ENCODE data around the gene SKIC2.
"Not testable (repeated sequence)": the region's sequence is repeated elsewhere in the genome, so short reads cannot be mapped to it uniquely, and the experiment has no call there.

SKIC2 gene

GRCh38 chr6:32004864-32005537 lies 46.0 kb downstream of the SKIC2 start:
- not testable (repeated sequence) for DNase-seq (ENCODE audit: low spot score)

- DNase-seq (ENCODE audit: low spot score): not testable (repeated sequence)
Observed at GRCh38 chr6:32005538-32005880, 46.5 kb downstream of the SKIC2 start.

- DNase-seq (ENCODE audit: low spot score): not testable (repeated sequence)
Observed at GRCh38 chr6:32005991-32006529, 47.1 kb downstream of the SKIC2 start.

GRCh38 chr6:32007086-32007485 lies 48.1 kb downstream of the SKIC2 start:
- DNase-seq (ENCODE audit: low spot score): not testable (repeated sequence)

- DNase-seq (ENCODE audit: low spot score): not testable (repeated sequence)
Observed at GRCh38 chr6:32008037-32008436, 49.1 kb downstream of the SKIC2 start.

- DNase-seq (ENCODE audit: low spot score): not testable (repeated sequence)
Observed at GRCh38 chr6:32008616-32009015, 49.6 kb downstream of the SKIC2 start.

- DNase-seq (ENCODE audit: low spot score): not testable (repeated sequence)
Observed at GRCh38 chr6:32009537-32009936, 50.6 kb downstream of the SKIC2 start.

- DNase-seq (ENCODE audit: low spot score): not testable (repeated sequence)
Observed at GRCh38 chr6:32010856-32011530, 52.0 kb downstream of the SKIC2 start.

GRCh38 chr6:32012941-32013617 lies 54.1 kb downstream of the SKIC2 start:
- not testable (repeated sequence) for DNase-seq (ENCODE audit: low spot score)

- not testable (repeated sequence) for DNase-seq (ENCODE audit: low spot score)
Observed at GRCh38 chr6:32013738-32014137, 54.8 kb downstream of the SKIC2 start.

GRCh38 chr6:32014547-32014946 lies 55.6 kb downstream of the SKIC2 start, which contains the start of gene C4B:
TSS of gene C4B (plus strand) at chr6:32014795. CDS start at chr6:32014846, 51 bp downstream.
- not testable (repeated sequence) for DNase-seq (ENCODE audit: low spot score)
